ENCODE measurements around the gene PTGES. TPM values are rescaled to one million over a fixed set of nuclear protein-coding genes. Genes with fewer than 3 reads are reported as not detected.

Gene PTGES
- total and polyA plus RNA-seq, 9 of the 15 experiments (the other 6 are each of a cell fraction or from before 2014, with no cell fraction given): 0.13 TPM; not detected in 8

GRCh38 chr9:129737479-129738274 is 15.2 kb downstream of the PTGES start (continued):
- 0 out of 4 replicates have a peak, but pooled peaks have one; percentile 41 to 58 for TF ChIP-seq ETV6 (IDR thresholded peaks at IDR 0.05; ENCODE audit: borderline replicate concordance in 1 of 2, low read depth in 2 of 2, low read length in 1 of 2)
- TF ChIP-seq ETV6 (CRISPR knock-in tag; IDR thresholded peaks at IDR 0.05; ENCODE audit: borderline replicate concordance): no peak
- no peak for TF ChIP-seq ZNF165 (CRISPR knock-in tag; IDR thresholded peaks at IDR 0.05; ENCODE audit: borderline replicate concordance)
- TF ChIP-seq MAX (CRISPR knock-in tag; IDR thresholded peaks at IDR 0.05): 0 out of 2 replicates have a peak, but pooled peaks have one; percentile 29
- peak; percentile 96 for TF ChIP-seq PCBP1 (IDR thresholded peaks at IDR 0.05; ENCODE audit: low read depth, low read length, poor library complexity, severe bottlenecking)
- no peak for TF ChIP-seq ZBTB8A (IDR thresholded peaks at IDR 0.05; ENCODE audit: partially characterized antibody)
- TF ChIP-seq ZNF239 (CRISPR knock-in tag; IDR thresholded peaks at IDR 0.05): peak; percentile 62
- TF ChIP-seq, protein P1, sequence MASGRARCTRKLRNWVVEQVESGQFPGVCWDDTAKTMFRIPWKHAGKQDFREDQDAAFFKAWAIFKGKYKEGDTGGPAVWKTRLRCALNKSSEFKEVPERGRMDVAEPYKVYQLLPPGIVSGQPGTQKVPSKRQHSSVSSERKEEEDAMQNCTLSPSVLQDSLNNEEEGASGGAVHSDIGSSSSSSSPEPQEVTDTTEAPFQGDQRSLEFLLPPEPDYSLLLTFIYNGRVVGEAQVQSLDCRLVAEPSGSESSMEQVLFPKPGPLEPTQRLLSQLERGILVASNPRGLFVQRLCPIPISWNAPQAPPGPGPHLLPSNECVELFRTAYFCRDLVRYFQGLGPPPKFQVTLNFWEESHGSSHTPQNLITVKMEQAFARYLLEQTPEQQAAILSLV (tag; IDR thresholded peaks at IDR 0.05): no peak
- TF ChIP-seq GATAD2B (IDR thresholded peaks at IDR 0.05; ENCODE audit: borderline replicate concordance): no peak
- peak; percentile 61; the same call in 1 of the 2 replicates for TF ChIP-seq KLF6 (CRISPR knock-in tag; IDR thresholded peaks at IDR 0.05; ENCODE audit: borderline replicate concordance)
- TF ChIP-seq, protein P2, sequence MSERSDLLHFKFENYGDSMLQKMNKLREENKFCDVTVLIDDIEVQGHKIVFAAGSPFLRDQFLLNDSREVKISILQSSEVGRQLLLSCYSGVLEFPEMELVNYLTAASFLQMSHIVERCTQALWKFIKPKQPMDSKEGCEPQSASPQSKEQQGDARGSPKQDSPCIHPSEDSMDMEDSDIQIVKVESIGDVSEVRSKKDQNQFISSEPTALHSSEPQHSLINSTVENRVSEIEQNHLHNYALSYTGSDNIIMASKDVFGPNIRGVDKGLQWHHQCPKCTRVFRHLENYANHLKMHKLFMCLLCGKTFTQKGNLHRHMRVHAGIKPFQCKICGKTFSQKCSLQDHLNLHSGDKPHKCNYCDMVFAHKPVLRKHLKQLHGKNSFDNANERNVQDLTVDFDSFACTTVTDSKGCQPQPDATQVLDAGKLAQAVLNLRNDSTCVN (CRISPR knock-in tag; IDR thresholded peaks at IDR 0.05): peak; percentile 86; the same call in 1 of the 2 replicates
- peak; percentile 66; the same call in 1 of the 2 replicates for TF ChIP-seq HEY1 (CRISPR knock-in tag; IDR thresholded peaks at IDR 0.05; ENCODE audit: borderline replicate concordance)
- 0 out of 2 replicates have a peak, but pooled peaks have one; percentile 75 for TF ChIP-seq RHOXF2B (CRISPR knock-in tag; conservative IDR thresholded peaks at IDR 0.05)
- TF ChIP-seq KAT8 (IDR thresholded peaks at IDR 0.05; ENCODE audit: low read depth): no peak
- peak; percentile 78; the same call in 1 of the 2 replicates for TF ChIP-seq ZNF695 (CRISPR knock-in tag; IDR thresholded peaks at IDR 0.05)
- no peak for TF ChIP-seq POLR3G (IDR thresholded peaks at IDR 0.05; ENCODE audit: extremely low read depth, insufficient read length, insufficient replicate concordance)
- TF ChIP-seq AFF1 (IDR thresholded peaks at IDR 0.05; ENCODE audit: low read depth in 1 of 2, partially characterized antibody in 2 of 2): peak in 1 of 2 experiments; percentile 50
- TF ChIP-seq ZNF644 (tag; IDR thresholded peaks at IDR 0.05; ENCODE audit: low read depth): no peak
- peak; percentile 60; the same call in 1 of the 2 replicates for TF ChIP-seq KLF16 (IDR thresholded peaks at IDR 0.05)
- TF ChIP-seq L3MBTL2 (IDR thresholded peaks at IDR 0.05): peak; percentile 86
- TF ChIP-seq RUNX1 (IDR thresholded peaks at IDR 0.05; ENCODE audit: low read depth): 0 out of 2 replicates have a peak, but pooled peaks have one; percentile 18
- peak; percentile 72; the same call in 1 of the 2 replicates for TF ChIP-seq STAG1 (CRISPR knock-in tag; IDR thresholded peaks at IDR 0.05; ENCODE audit: borderline replicate concordance)
